ENCODE results near the gene HNRNPA1.
"Not testable (repeated sequence)": the region's sequence is repeated elsewhere in the genome, so short reads cannot be mapped to it uniquely, and the experiment has no call there.

The HNRNPA1 gene

GRCh38 chr12:54298904-54299303 is 18.4 kb downstream of the HNRNPA1 start:
- TF ChIP-seq POLR2A (IDR thresholded peaks at IDR 0.05; ENCODE audit: low read length) (peak; percentile 67), GATA1 (IDR thresholded peaks at IDR 0.05; ENCODE audit: low read depth, low read length) (no peak)
- DNase-seq = peak; percentile 67 to 77

- DNase-seq = peak in 1 of 2 experiments; percentile 73
- no peak for TF ChIP-seq GATA1 (IDR thresholded peaks at IDR 0.05; ENCODE audit: low read depth, low read length)
- no peak for TF ChIP-seq POLR2A (IDR thresholded peaks at IDR 0.05; ENCODE audit: low read length)
These were observed 19.1 kb downstream of the HNRNPA1 start for GRCh38 chr12:54299515-54300224.

- DNase-seq = peak in 1 of 2 experiments; percentile 73
These were observed 19.8 kb downstream of the HNRNPA1 start for GRCh38 chr12:54300225-54300731.

DNA sequence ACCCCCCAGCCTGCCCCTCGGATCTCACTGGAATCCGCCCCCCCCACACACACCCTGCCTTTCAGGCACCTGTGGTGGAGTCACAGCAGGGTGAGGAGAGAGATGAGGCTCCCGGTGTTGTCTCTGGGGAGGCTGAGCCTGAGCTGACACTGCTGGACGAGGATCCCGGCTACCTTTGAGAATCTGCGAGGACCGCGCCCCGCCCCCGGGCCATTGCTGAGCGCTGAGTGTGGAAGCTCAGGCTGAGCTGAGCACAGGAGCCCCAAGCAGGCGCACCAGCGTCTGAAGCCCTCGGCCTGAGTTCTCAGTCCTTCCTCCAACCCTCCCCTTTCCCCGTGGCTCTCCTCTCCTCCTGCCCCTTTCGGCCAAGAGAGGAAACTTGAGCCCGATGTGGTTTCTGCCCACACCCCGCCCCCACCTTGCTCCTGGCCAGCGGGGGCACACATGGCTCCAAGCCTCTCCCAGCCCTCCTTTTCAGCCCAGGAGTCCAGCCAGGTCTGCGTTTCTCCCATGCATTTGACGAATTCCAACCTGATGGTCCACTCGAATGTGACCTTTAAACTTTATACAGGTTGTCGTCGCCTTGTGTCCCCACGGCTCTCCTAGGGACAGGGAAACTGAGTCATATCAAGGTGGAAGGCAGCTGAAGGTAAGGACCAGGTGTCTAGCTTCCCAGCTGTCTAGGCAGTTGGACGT is 20.4 kb downstream of the HNRNPA1 start, which contains the start of gene NFE2:
Gene NFE2 (minus strand): TSS at position 284 of the 696 bp plus-strand sequence. CDS start 5,767 bp downstream, outside the sequence.
- DNase-seq = peak; percentile 83 to 90

More at GRCh38 chr12:54300225-54300731, 19.8 kb downstream of the HNRNPA1 start:
- TF ChIP-seq POLR2A (IDR thresholded peaks at IDR 0.05; ENCODE audit: low read length) = no peak
- no peak for TF ChIP-seq GATA1 (IDR thresholded peaks at IDR 0.05; ENCODE audit: low read depth, low read length)

GRCh38 chr12:54301428-54302048 is 21.0 kb downstream of the HNRNPA1 start:
- no peak for DNase-seq
- TF ChIP-seq POLR2A (IDR thresholded peaks at IDR 0.05; ENCODE audit: low read length) = no peak
- no peak for TF ChIP-seq GATA1 (IDR thresholded peaks at IDR 0.05; ENCODE audit: low read depth, low read length)

More for the DNA sequence above, 20.4 kb downstream of the HNRNPA1 start, which contains the start of gene NFE2:
- TF ChIP-seq GATA1 (IDR thresholded peaks at IDR 0.05; ENCODE audit: low read depth, low read length) (no peak), POLR2A (IDR thresholded peaks at IDR 0.05; ENCODE audit: low read length) (peak; percentile 96)

- no peak for TF ChIP-seq POLR2A (IDR thresholded peaks at IDR 0.05; ENCODE audit: low read length)
- no peak for TF ChIP-seq GATA1 (IDR thresholded peaks at IDR 0.05; ENCODE audit: low read depth, low read length)
- DNase-seq = peak in 1 of 2 experiments; percentile 70
These were observed 23.1 kb downstream of the HNRNPA1 start for GRCh38 chr12:54303640-54304039.

DNA sequence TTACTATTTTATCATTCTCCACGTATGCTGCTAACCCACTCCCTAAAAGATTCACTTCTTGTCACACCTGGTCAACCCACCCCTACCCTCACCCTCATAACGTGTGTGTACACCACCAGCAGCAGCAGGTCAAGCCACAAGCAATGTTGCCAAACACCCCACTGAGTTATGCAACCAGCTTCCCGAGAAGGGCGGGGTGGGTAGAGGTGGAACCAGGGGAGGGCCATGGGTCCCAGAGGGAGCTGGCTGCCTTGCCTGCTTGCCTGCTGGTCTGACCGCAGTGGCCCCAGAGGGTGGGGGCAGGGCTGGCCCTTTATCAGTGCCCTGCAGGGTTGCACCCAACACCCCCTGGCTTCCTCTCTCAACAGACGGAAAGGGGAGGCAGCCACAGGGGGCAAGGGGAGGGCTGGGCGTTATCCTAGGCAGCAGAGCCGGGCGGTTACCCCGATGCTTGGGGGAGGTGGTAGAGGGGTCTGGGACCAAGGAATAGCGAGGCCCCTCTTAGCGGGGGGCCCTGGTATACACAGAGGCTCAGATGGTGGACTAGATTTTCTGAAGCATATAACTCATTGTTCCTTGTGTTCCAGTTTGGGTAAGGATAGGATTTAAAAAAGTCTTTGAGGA is 23.8 kb downstream of the HNRNPA1 start:
- peak; percentile 99 for DNase-seq
- TF ChIP-seq GATA1 (IDR thresholded peaks at IDR 0.05; ENCODE audit: low read depth, low read length) (peak; percentile 92), POLR2A (IDR thresholded peaks at IDR 0.05; ENCODE audit: low read length) (peak; percentile 92)

- peak; percentile 98 to 99 for DNase-seq
- no peak for TF ChIP-seq GATA1 (IDR thresholded peaks at IDR 0.05; ENCODE audit: low read depth, low read length)
- peak; percentile 94 for TF ChIP-seq POLR2A (IDR thresholded peaks at IDR 0.05; ENCODE audit: low read length)
These were observed 26.6 kb downstream of the HNRNPA1 start for GRCh38 chr12:54306925-54307741.

DNA sequence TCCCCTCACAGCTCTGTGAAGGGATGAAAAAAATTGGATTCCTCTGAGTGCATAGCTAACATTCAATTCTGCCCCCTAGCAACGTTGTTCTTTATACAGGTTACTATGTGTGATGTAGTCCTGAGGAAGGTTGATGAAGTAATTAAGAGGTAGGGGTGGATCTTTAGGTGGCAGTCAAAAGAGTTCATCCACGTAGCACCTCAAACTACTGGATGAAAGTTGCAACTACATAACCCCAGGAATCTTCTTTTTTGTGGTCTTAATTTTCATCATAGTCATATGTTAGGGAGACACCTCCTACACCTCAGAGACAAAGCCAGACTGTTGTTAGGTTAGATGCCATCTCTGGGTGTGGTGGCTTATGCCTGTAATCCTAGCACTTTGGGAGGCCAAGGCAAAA is 30.5 kb downstream of the HNRNPA1 start:
- DNase-seq = no peak
- TF ChIP-seq GATA1 (IDR thresholded peaks at IDR 0.05; ENCODE audit: low read depth, low read length) = no peak
- no peak for TF ChIP-seq POLR2A (IDR thresholded peaks at IDR 0.05; ENCODE audit: low read length)

GRCh38 chr12:54312309-54312708 is 31.8 kb downstream of the HNRNPA1 start:
- not testable (repeated sequence) for DNase-seq

- TF ChIP-seq GATA1 (IDR thresholded peaks at IDR 0.05; ENCODE audit: low read depth, low read length) (no peak), POLR2A (IDR thresholded peaks at IDR 0.05; ENCODE audit: low read length) (no peak)
- DNase-seq = no peak
These were observed 40.8 kb downstream of the HNRNPA1 start for GRCh38 chr12:54321363-54321762.

DNA sequence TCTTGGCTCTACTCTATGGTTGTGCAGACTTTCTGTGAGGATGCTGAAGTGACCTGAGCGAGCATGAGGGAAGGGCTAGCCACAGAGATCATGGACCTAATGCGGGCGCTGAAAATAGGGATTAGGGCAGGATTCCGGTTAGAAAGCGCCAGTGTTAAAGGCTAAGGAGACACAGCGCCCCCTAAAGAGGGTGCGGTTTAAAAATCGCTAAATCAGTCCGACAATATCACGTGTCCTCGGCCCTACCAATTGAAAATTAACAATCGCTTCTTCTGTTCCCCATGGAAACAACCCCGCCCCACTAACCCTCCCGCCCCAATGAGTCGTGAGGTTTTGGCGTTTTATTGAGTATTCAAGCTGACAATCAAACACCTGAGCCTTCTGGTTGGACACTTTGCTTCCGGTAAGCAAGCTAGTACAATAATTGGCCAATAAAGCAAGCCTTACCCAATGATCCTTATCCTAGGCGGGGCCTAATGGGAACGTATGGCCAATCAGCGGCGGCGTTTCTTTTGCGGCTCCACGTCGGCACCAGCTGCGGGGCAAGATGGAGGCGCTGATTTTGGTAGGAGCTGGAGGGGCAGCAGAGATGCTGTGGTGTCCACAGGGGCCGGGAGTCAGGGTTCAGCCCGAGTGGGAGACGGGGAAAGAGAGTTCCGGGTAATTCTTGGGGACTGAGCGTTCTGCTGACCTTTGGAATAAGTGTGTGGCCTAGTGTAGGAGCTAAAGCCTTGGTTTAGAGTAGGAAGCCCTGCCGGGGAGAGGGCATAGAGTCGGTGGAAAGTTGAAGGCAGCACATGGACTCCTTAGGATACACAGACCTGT is 44.3 kb downstream of the HNRNPA1 start, which contains the start of gene COPZ1:
Gene COPZ1 (plus strand): TSS at position 515 of the 825 bp plus-strand sequence. CDS start 33 bp downstream, at position 548.
- DNase-seq = peak; percentile 99 to 100
- TF ChIP-seq POLR2A (IDR thresholded peaks at IDR 0.05; ENCODE audit: low read length) (peak; percentile 92), GATA1 (IDR thresholded peaks at IDR 0.05; ENCODE audit: low read depth, low read length) (no peak)

DNA sequence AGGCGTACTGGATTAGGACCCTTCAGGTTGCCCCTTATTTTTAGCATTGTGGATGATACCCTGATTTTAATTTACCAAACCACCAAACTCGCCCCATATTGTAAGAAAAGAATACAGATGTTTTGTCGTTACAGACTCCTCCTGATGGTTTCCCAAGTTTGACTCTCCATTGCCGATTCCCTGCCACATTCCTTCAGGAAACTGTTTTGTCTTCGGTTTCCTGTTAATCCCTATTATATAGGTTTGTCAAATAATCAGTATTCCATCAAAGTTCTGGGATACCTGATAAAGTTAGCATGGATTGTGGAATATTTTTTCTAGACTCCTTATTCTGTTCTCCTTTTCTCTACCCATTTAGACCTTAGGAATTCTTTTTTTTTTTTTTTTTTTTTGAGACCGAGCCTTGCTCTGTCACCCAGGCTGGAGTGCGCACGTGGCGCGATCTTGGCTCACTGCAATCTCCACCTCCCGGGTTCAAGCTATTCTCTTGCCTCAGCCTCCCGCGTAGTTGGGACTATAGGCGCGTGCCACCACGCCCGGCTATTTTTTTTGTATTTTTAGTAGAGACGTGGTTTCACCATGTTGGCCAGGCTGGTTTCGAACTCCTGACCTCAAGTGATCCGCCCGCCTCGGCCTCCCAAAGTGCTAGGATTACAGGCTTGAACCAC is 45.0 kb downstream of the HNRNPA1 start:
- DNase-seq = peak in 1 of 2 experiments; percentile 46
